ENCODE results near the gene SASH1.
"Not testable (repeated sequence)": the region's sequence is repeated elsewhere in the genome, so short reads cannot be mapped to it uniquely, and the experiment has no call there.

Gene SASH1

GRCh38 chr6:148329596-148330381 is 12.8 kb upstream of the SASH1 start:
- DNase-seq, result no peak

- no peak for DNase-seq
Measured at GRCh38 chr6:148332088-148332487, 10.6 kb upstream of the SASH1 start.

GRCh38 chr6:148336901-148337300 is 5.7 kb upstream of the SASH1 start:
- no peak for DNase-seq

GRCh38 chr6:148339766-148340165 is 2.9 kb upstream of the SASH1 start:
- DNase-seq, result no peak

GRCh38 chr6:148340586-148341297 is 1.9 kb upstream of the SASH1 start:
- DNase-seq, result no peak

- no peak for DNase-seq
Measured at GRCh38 chr6:148342100-148342349, 613 bp upstream of the SASH1 start.

GRCh38 chr6:148343047-148343782 is 577 bp downstream of the SASH1 start:
- peak; percentile 71 for DNase-seq

- DNase-seq, result no peak
Measured at GRCh38 chr6:148345176-148345575, 2.5 kb downstream of the SASH1 start.

- no peak for DNase-seq
Measured at GRCh38 chr6:148345578-148345977, 2.9 kb downstream of the SASH1 start.

- DNase-seq, result no peak
Measured at GRCh38 chr6:148346681-148347440, 4.2 kb downstream of the SASH1 start.

GRCh38 chr6:148347441-148348054 is 4.9 kb downstream of the SASH1 start:
- DNase-seq, result no peak

- DNase-seq, result no peak
Measured at GRCh38 chr6:148348335-148348734, 5.7 kb downstream of the SASH1 start.

GRCh38 chr6:148348778-148349177 is 6.1 kb downstream of the SASH1 start:
- DNase-seq, result no peak

GRCh38 chr6:148349466-148349865 is 6.8 kb downstream of the SASH1 start:
- DNase-seq, result no peak

GRCh38 chr6:148351309-148351708 is 8.7 kb downstream of the SASH1 start:
- no peak for DNase-seq

GRCh38 chr6:148352421-148352820 is 9.8 kb downstream of the SASH1 start:
- not testable (repeated sequence) for DNase-seq

GRCh38 chr6:148358196-148358785 is 15.7 kb downstream of the SASH1 start:
- DNase-seq, result no peak

GRCh38 chr6:148359228-148359627 is 16.6 kb downstream of the SASH1 start:
- no peak for DNase-seq

- DNase-seq, result no peak
Measured at GRCh38 chr6:148364056-148364824, 21.6 kb downstream of the SASH1 start.

- no peak for DNase-seq
Measured at GRCh38 chr6:148365041-148365440, 22.4 kb downstream of the SASH1 start.

GRCh38 chr6:148367411-148368024 is 24.9 kb downstream of the SASH1 start:
- no peak for DNase-seq
